Measurements from ENCODE around the gene MAB21L1.

The MAB21L1 gene

DNA sequence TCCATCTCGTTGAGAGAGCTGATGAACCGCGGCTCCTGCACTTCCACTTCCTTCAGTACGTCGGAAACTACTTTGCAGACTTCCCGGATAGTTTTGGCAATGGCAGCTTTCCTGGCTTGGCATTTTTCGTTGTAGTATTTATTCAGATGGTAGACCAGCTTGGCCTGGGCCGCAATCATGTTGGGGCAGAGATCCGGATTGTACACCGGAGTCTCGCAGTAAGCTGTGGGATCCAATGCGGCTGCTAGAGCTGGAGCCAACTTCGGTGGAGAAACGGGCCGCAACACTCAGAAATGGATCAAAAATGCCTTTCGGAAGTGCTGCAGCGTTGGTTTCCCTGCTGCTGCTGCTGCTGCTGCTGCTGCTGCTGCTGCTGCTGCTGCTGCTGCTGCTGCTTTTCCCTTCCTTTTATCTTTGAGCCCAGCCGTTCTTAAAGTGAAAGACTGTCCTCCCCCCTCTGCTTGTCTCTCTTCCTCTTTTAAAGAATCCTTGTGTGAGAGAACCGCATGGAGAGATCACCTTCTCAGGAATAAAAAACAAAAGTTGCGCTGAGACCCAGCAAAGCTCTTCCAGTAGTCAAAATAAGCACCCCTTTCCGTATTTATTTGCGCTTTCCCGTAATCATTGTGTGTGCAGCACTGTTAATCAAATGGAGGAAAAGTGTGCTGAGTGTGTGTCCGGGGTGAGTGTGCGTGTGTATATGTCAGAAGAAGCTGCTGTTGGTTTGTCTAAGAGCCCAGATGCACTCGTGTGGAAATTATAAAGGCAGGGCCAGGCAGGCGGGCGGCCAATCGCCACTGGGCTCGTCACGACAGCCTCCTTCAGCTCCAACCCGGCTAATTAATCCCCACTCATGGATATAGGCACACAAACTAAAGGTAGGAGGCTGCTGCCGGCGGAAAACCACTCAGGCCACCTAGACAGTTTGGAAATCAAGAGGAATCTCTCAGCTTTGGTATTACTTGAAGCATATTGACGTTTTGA lies at the start of gene MAB21L1:
TSS of gene MAB21L1 (minus strand) at position 730 of the 984 bp plus-strand sequence. CDS start at position 179, 551 bp downstream.
- peak; percentile 29 for DNase-seq

DNA sequence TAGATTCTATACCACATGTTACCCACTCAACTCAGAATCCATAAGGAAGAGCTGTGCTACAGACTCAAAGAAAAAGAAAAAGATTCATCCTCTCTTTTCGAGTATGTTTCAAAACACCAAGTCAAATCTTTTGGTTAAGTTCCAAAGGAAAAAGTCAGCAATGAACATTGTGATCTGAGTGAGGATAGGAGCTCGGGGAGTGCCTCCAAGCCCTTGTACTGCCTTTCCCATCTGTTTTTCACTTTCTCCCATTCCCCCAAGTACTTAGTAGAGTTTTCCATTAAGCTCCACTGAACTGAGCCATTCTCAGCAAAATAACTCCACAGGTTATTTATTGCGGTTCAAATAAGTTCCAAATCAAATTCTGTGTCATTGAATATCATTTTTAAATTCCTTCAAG lies 47.7 kb upstream of the MAB21L1 start:
- DNase-seq, result no peak

DNA sequence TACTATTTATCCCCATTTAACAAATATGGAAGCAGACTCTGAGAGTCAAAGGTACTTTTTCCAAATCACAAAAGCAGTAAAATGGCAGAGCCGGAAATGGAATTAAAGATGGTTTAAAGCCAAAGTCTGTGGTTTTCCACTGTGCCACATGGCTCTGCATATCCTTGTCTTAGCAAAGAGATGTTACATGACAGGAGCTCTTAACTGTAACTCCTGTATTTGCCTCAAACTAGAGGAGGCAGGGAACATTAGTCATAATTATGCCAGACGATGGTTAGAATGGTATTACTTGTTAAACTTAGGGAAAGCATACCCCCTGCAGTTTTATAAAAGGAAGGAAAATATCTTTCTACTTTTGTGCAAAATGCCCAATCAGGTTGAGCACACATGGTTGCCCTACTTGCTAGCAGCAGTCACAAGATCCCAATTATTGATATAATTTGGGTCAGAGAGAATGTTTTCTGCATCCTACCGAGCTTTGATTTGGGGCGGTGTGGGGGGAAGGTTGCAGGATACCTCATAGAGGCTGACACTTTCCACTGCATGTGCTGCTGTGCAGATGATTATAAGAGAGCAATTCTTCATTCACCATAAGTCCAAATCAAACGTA lies 42.0 kb upstream of the MAB21L1 start:
- DNase-seq, result no peak

DNA sequence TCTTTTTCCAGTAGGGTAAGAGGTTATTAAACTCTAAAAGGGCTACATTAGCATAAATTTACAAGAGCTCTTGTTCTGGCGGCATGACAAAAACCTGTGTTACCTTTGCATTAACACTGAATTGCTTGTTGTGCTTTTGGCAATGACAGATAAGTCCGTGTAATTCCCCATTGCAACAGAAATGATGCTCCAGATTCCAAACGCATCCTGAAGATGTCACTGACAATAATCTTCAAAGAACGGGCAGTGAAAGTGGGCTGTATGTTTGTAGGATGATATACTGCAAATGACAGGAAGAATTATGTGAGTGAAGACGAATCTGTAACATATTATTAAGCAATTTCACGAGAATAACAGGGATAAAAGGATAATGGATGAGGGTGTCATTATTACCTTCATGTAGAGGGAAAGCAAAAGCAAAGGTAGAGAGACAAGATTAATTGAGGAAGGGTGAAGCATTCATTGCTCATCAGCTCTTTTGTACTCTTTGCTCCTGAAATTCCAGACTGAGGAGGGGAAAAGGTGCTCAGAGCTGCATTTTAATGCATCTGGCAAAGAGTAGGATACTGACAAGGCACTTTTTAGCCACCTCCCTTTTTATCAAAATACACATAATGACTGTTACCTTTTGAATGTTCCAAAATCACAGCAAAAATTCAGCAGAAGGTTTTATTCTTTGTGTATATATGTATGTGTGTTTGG lies 38.5 kb upstream of the MAB21L1 start:
- DNase-seq, result peak; percentile 92

DNA sequence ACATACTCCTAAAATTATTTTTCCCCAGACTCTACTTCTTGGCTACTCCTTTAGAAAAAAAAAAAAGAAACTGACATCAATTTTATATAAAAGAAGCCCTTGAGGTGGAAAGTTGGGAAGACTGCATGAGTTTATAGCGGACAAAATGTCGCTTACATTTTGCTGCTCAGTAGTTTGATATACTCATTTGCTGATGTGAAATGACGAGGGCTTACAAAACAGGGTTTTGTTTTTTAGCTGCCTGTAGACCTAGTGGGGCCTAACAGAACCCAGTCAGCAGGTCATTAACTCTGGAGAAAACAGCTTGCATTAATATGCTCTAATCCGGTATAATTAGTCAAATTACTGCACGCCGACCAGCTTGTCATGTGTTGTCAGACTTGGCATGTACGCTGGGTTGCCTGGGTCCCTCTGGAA lies 37.6 kb upstream of the MAB21L1 start:
- DNase-seq, result no peak

DNA sequence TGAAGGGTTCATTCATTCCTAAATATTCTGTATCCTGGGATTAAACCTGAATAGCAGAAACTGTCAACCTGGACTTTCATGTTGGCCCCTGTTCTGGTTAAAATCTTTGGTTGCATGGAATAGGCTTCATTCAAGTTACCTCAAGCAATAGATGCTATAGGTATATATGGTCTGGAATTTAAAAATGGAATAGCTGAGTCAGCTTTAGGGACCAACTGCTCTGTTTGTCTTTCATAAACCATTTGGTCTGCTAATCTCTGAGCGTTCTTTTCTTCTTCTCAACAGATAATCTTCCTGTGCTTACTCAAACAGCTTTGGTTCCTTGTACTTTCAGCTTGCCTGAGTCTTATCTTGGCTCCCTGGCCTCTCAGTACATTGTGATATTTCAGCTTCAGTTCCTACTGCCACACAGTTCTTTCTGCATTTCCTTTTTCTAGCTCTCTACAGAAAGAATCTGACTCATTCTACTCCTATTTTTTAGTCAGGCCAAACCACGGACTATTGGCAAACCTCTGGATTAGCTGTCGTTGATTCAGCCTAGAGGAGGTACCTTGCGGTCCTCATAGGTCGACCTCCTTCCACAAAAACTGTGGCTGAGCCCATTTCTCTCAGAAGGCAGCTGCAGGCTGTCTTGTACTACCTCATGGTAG lies 35.9 kb upstream of the MAB21L1 start:
- DNase-seq, result no peak

DNA sequence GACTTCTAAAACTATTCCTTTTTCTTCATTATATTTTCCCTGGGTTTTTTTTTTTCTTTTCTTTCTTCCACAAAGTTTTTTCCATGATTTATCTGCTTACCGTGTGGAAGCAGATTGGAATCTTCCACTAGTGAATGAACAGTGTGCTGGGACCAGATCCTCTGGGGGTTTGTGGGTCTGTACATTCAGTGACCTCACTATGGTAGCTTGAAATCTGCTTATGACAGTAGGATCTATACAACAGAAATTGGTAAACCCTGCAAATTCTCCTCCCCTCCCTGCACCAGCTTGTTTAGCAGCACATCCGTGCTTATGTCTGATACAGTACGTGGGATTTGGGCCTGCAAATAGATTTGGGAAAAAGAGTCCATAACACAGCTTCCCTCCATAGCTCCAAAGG lies 26.0 kb upstream of the MAB21L1 start:
- DNase-seq, result no peak

DNA sequence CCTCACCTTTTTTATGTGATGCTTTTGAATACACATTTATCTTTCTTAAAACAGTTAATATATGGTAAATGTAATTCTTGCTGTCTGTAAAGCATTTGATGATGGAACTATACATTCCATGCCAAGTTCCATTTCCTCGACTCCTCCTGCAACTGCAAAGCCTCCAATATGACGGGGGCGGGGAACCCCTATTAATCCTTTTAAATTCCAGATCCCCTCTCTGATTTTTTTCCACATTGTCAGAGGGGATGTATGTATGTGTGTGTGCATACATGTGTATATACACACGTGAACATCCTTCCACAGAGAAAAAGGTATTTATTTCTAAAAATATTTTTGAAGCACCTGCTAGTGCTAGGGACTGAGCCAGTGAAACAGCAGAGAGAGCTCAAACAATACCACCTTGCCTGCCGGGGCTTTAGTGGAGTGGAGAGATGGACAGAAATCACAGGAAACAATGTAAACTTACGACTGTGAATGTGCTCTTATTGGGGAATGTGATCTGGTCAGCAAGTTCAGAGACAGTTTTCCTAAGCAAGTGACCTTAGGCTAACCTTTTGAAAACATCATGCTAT lies 25.3 kb upstream of the MAB21L1 start:
- no peak for DNase-seq

DNA sequence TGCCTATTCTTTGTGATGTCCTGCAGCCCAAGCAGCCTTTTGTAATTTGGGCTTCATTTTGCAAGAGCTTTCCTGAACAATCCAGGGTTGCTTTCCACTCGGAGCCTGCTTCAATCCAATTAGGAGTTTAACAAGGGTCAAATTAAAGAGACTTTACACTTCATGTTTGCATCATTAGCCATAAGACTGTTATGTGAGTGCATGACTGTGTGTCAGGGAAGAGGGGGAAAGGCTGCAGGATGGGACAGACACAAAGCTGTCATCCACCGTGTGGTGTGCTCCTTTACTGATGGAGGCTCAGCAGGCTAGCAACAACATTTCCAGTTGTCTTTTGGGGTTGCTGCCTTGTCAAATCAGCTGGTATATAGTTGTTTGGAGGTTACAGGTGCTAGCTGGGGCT lies 23.7 kb upstream of the MAB21L1 start:
- DNase-seq, result no peak

DNA sequence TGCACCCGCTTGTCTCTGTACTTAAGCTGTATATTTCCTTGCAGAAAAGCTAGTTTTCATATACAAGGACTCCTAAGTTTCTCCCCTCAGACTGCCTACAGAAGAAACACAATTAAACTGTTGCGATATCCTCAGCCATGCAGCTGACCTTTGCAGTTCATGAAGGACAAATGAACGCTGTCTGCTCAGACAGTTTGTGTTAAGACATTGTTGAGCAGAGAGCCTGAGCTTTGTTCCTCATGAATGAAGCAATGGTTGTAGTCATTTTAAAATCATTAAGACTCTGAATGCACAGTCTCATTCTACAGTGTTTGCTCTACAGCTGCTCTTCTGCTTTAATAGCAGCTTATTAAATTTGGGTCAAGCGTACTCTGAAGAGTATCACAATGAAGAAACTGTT lies 23.2 kb upstream of the MAB21L1 start:
- no peak for DNase-seq

DNA sequence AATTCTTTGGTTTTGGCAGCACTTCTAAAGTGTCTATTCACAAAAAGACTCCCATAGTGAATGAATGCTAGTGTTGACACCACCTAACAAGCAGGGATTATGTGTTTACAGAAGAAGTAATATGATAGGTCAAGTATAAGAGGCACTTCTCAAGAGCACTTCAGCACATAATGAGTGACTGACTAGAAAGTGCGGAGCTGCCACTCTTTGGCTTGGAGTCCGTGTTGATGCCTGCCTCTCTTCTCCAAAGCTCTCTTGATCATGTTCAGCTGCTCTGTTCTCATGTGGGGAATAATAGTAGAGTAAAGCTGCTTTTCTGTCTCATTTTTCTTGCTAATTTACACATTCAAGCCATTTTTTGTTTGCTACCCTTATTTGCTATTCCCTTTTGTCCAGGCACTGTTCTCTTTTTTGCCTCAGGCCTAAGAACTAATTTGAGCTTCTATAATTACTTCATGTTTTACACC lies 22.7 kb upstream of the MAB21L1 start:
- peak; percentile 84 for DNase-seq

DNA sequence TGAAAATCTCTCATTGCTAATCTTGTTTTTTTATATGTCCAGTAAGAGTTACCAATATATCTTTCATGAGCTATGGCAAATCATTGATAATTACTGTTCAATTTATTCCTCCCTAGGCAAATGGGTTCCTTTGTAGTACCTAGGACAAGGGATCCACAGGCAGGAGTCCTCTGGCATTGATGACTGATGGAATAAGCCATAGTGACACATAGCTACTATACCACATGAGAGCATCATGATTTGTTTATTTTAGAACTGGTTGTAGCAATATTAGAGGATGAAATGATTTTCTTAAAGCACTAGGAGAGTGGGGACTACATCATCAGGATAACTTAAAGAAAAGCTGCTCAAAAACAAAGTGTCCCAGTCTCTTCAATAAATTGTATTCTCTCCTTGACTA lies 21.7 kb upstream of the MAB21L1 start:
- DNase-seq, result no peak

DNA sequence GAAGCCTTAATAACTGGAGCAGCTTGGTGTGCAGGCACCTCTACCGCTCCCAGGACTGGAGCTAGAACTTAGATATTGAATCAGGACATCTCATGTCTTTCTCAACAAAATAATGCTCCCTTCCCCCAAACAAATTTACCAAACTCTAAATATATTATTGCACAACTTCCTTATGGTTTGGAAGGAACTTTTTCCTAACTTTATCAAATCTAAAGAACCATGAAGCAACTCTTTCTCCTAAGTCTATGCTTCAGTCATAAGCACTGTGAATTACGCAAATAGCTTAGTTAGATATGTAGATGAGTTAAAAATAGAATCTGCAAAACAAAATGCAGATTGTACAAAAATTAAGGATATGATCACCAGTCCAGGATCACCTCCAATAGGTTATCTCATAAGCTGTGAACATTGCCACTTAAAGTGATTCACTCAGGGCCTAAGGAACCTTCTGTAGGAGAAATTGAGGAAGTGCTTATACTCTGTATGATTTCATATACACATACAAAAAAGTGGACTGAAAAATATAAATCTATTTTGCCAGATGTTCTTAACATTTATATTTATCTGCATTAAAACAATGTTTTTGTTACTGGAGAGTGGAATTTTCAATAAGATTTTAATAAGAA lies 20.4 kb upstream of the MAB21L1 start:
- no peak for DNase-seq

DNA sequence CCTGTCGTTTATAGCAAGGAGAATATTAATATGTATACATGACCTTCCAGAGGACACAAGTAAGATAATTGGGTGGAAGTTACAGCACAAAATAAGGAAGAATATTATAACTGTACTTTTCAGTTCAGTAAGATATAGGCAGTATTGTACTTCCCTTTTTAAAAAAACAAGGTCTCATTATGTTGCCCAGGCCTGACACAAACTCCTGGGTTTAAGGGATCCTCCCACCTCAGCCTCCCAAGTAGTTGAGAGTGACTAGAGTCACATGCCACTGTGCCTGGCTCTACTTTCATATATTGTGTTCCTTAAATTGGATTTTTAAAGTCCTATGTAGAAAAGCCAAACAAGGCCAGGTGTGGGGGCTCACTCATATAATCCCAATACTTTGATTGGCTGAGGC lies 19.5 kb upstream of the MAB21L1 start:
- no peak for DNase-seq

DNA sequence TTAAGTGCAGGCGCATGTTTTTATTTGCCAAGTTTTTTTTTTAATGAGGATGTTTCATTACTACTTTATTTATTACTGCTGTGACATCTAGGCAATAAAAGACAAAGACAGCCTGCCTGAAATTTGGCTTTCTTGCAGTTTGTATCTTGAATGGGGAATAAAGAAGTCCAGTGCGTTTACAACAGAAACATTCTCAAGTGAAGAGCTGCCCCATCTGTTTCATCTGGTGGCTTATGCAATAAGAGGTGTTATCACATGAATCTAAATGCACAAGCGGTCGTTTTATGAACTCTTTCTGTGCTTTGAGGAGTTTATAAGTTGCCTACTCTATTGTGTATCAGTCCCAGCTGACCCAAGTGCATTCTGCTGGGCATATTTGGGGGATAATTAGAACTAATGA lies 12.6 kb upstream of the MAB21L1 start:
- DNase-seq, result no peak

DNA sequence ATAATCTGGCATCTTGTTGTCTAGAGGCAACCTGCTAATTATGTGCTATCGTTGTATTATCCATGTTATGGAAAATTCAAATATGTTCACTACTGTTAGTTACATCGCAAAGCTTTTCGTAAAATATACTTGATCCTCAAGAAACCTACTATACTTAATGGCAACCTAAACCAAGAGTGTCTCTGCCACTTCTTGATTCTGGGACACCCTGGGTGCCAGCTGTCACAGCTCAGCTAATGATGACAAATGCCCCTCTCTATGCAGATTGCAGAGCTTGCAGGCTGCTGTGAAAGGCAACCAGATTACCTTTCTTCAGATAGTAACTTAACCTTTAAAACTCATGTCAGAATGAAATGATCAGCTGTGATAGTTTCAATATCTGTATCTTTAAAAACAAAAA lies 8.9 kb upstream of the MAB21L1 start:
- no peak for DNase-seq

DNA sequence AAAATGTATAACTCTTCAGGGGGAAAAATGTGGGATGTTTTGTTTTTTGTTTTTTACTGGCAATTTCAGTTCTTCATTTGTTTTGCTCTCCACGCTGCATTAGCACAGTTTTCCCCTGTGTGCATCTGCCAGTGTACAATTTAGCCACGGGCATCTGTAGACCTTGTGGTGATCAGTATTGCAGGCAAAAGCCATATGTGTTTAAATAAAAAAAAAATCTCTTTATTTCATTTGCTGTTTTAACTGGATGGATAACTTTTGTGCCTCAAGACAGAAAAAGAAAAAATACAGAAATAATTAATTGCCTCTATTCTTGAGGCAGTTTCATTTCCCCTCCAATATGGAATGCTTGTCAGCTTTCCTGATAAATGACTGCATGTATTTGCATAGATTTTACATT lies 7.9 kb upstream of the MAB21L1 start:
- DNase-seq, result no peak

DNA sequence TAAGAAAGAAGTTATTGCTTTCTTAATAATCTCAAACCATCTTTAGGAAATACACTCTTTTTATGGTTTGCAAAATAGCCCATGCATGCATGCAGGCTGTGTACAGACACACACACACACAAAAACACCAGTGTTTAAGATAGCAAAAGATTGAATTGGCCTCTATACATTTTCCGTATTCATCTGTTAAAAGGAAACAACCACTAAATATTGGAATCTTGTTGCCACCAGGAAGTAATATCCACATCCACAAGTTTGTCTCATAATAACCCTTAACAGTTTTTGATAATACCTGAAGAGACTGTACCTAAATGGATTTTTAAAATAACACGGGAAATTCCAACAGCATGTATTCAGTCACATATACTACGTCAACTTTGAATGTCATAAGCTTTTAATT lies 7.3 kb upstream of the MAB21L1 start:
- DNase-seq, result no peak

DNA sequence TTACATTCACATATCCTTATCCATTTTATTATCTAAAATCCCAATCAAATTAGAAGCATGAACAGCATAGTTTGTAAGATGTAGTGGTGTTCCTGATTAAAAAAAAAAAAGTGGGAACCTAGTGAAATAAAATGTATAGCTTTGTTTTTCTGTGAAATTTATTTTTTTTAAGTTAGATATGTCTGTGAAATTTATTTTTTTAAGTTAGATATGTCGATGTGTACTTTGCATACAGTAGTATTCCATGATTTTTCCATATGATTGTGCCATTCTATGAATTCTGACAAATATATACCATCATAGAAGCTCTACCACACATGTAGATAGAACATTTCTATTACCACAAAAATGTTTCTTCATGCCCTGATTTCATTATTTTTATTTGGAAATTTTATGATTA lies 6.0 kb upstream of the MAB21L1 start:
- no peak for DNase-seq

DNA sequence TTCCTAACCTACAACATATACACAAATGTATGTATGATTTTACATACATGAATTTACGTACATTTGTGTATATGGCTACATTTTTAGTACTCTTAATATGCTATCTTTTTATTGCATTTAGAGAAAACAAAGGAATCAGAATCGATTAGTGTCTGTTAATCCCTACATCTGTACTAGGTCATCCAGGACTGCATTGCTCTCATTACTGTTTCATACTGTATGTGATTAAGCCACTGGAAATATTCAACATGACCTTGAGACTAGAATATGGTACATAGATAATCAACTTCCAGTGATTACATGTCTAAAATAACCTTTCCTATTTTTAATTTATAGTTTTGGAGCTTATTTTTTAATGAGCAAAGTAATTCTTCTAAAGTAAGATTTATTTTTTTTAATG lies 5.3 kb upstream of the MAB21L1 start:
- DNase-seq, result no peak

DNA sequence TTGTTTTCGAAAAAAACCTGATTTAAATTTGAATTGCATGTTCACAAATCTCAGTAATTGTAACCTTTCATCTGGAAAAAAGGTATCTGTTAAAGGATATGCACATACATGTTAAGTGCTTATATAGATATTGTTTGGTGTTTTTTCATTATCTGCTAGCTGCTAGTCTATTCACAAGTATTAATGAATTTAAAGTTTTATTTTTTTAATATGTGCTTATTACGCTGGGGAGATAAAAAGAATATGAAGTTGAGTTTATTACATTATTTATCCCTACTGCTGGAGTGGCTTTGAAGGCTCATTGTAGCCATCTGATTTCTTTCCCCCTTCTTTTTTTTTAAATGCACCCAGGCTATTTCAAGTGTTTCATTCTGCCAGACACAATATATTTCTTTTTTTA lies 3.9 kb upstream of the MAB21L1 start:
- DNase-seq, result no peak

DNA sequence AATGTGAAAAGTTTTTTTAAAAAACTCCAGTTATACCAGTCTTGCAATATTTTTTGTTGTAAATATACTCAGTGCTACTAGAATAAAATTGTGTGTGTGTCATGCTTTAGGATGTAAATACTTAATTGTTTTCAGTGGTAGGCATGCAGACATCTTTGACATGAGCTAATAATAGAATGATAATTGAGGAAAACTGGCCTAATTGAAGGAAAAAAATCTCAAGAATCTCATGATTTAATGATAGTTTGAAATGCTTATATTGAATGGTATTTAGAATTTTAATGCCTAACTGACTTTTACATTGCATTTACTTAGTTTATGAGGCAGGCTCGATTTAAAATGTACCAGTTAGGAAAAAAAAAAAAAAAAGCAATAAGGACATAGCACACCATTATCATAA lies 3.2 kb upstream of the MAB21L1 start:
- DNase-seq, result no peak

All from NCI-H2227 treated with DMSO at 0.1 percent for 48 hours (cell line).